Effector memory CD8-positive, alpha-beta T cell (primary cell): ENCODE results near the gene COL9A3.
"Not testable (repeated sequence)": the region's sequence is repeated elsewhere in the genome, so short reads cannot be mapped to it uniquely, and the experiment has no call there.

Experiments used
- ATAC-seq: fragments of 150-1000 bp; cut with Tn5 transposase; replicated peaks from 2 replicates; pipeline ENCODE4 v1.10.0; 2021; ENCODE audit warnings: mild to moderate bottlenecking, moderate library complexity
- DNase-seq, 3 experiments: peaks; one replicate each; pipeline ENCODE4 v3.0.0; 2021
- H3K27ac Mint-ChIP-seq, 2 donors: one replicate each; pipeline ENCODE4 v1.8.0; 2022; ENCODE audit warnings: mild to moderate bottlenecking in 2 of 2, mixed read lengths in 2 of 2, moderate library complexity in 2 of 2
- H3K27me3 Mint-ChIP-seq, 2 donors: one replicate each; pipeline ENCODE4 v1.8.0; 2022; ENCODE audit warnings: mixed read lengths in 2 of 2
- H3K36me3 Mint-ChIP-seq: one replicate; pipeline ENCODE4 v1.8.0; 2022; ENCODE audit warnings: mild to moderate bottlenecking, moderate library complexity, mixed read lengths; ENCODE audit not compliant: insufficient read depth
- H3K4me1 Mint-ChIP-seq, 2 donors: one replicate each; pipeline ENCODE4 v1.8.0; 2022; ENCODE audit warnings: low read depth in 2 of 2, mixed read lengths in 2 of 2
- H3K4me3 Mint-ChIP-seq, 2 donors: one replicate each; pipeline ENCODE4 v1.8.0; 2022; ENCODE audit warnings: mild to moderate bottlenecking in 2 of 2, mixed read lengths in 2 of 2, moderate library complexity in 2 of 2
- H3K9me3 Mint-ChIP-seq, 2 donors: one replicate each; pipeline ENCODE4 v1.8.0; 2022; ENCODE audit warnings: mixed read lengths in 2 of 2

Gene COL9A3

GRCh38 chr20:62839261-62839660 is 22.4 kb downstream of the COL9A3 start:
- peaks cover 14 to 33% of the 10 kb centered on the region in 2 donors for H3K27me3 Mint-ChIP-seq
- ATAC-seq: no peak
- H3K4me1 Mint-ChIP-seq: no peaks in the 10 kb centered on the region
- no peaks in the 10 kb centered on the region for H3K9me3 Mint-ChIP-seq
- no peak overlapping the region for H3K27ac Mint-ChIP-seq
- no peak overlapping the region for H3K4me3 Mint-ChIP-seq
- no peak for DNase-seq
- no peaks in the 10 kb centered on the region for H3K36me3 Mint-ChIP-seq

- DNase-seq: no peak
- H3K9me3 Mint-ChIP-seq: no peaks in the 10 kb centered on the region
- no peak for ATAC-seq
- H3K27me3 Mint-ChIP-seq: peaks cover 14 to 30% of the 10 kb centered on the region in 2 donors
- no peak overlapping the region for H3K4me3 Mint-ChIP-seq
- H3K27ac Mint-ChIP-seq: no peak overlapping the region
- no peaks in the 10 kb centered on the region for H3K36me3 Mint-ChIP-seq
- H3K4me1 Mint-ChIP-seq: no peaks in the 10 kb centered on the region
Measured at GRCh38 chr20:62839816-62840215, 23.0 kb downstream of the COL9A3 start.

- no peak for DNase-seq
- no peak overlapping the region for H3K27ac Mint-ChIP-seq
- no peaks in the 10 kb centered on the region for H3K36me3 Mint-ChIP-seq
- H3K4me1 Mint-ChIP-seq: no peaks in the 10 kb centered on the region
- no peak for ATAC-seq
- peaks cover 8 to 23% of the 10 kb centered on the region in 2 donors for H3K27me3 Mint-ChIP-seq
- no peaks in the 10 kb centered on the region for H3K9me3 Mint-ChIP-seq
- no peak overlapping the region for H3K4me3 Mint-ChIP-seq
Measured at GRCh38 chr20:62840244-62841197, 23.7 kb downstream of the COL9A3 start.

GRCh38 chr20:62841705-62842212 is 24.9 kb downstream of the COL9A3 start:
- DNase-seq (no peak), ATAC-seq (no peak)
- Mint-ChIP-seq H3K36me3 (no peaks in the 10 kb centered on the region), H3K27ac (no peak overlapping the region), H3K27me3 (peaks cover 0 to 10% of the 10 kb centered on the region in 2 donors), H3K4me3 (no peak overlapping the region), H3K4me1 (no peaks in the 10 kb centered on the region), H3K9me3 (no peaks in the 10 kb centered on the region)

- Mint-ChIP-seq H3K4me1 (no peaks in the 10 kb centered on the region), H3K27me3 (no peaks in the 10 kb centered on the region), H3K36me3 (no peaks in the 10 kb centered on the region), H3K4me3 (no peak overlapping the region), H3K9me3 (no peaks in the 10 kb centered on the region), H3K27ac (no peak overlapping the region)
- DNase-seq: no peak
- ATAC-seq: no peak
Measured at GRCh38 chr20:62843656-62844055, 26.8 kb downstream of the COL9A3 start.

GRCh38 chr20:62844182-62844581 is 27.3 kb downstream of the COL9A3 start:
- no peak overlapping the region for H3K4me3 Mint-ChIP-seq
- H3K36me3 Mint-ChIP-seq: no peaks in the 10 kb centered on the region
- peaks cover 0 to 3% of the 10 kb centered on the region in 2 donors for H3K4me1 Mint-ChIP-seq
- no peaks in the 10 kb centered on the region for H3K9me3 Mint-ChIP-seq
- ATAC-seq (no peak), DNase-seq (no peak)
- no peaks in the 10 kb centered on the region for H3K27me3 Mint-ChIP-seq
- H3K27ac Mint-ChIP-seq: no peak overlapping the region

- Mint-ChIP-seq H3K4me3 (no peak overlapping the region), H3K27me3 (no peaks in the 10 kb centered on the region), H3K36me3 (no peaks in the 10 kb centered on the region), H3K9me3 (no peaks in the 10 kb centered on the region), H3K27ac (no peak overlapping the region), H3K4me1 (peaks cover 0 to 7% of the 10 kb centered on the region in 2 donors)
- DNase-seq (no peak), ATAC-seq (no peak)
Measured at GRCh38 chr20:62845416-62846160, 28.7 kb downstream of the COL9A3 start.

- Mint-ChIP-seq H3K4me1 (peaks cover 2 to 8% of the 10 kb centered on the region in 2 donors), H3K36me3 (no peaks in the 10 kb centered on the region), H3K27me3 (no peaks in the 10 kb centered on the region), H3K27ac (no peak overlapping the region), H3K9me3 (no peaks in the 10 kb centered on the region), H3K4me3 (no peak overlapping the region)
- DNase-seq (no peak), ATAC-seq (no peak)
Measured at GRCh38 chr20:62846166-62846890, 29.5 kb downstream of the COL9A3 start.

GRCh38 chr20:62848917-62849316 is 32.1 kb downstream of the COL9A3 start:
- not testable (repeated sequence) for H3K27ac Mint-ChIP-seq, ATAC-seq, DNase-seq, H3K4me3 Mint-ChIP-seq, H3K9me3 Mint-ChIP-seq, H3K36me3 Mint-ChIP-seq, H3K27me3 Mint-ChIP-seq
- H3K4me1 Mint-ChIP-seq: peaks cover 2 to 12% of the 10 kb centered on the region in 2 donors

GRCh38 chr20:62849431-62849830 is 32.6 kb downstream of the COL9A3 start:
- H3K4me1 Mint-ChIP-seq: peaks cover 2 to 12% of the 10 kb centered on the region in 2 donors
- no peak for ATAC-seq

GRCh38 chr20:62850333-62850974 is 33.6 kb downstream of the COL9A3 start:
- H3K4me3 Mint-ChIP-seq: no peak overlapping the region
- peaks cover 2 to 12% of the 10 kb centered on the region in 2 donors for H3K4me1 Mint-ChIP-seq
- no peak for ATAC-seq

More at GRCh38 chr20:62849431-62849830, 32.6 kb downstream of the COL9A3 start:
- H3K9me3 Mint-ChIP-seq: no peaks in the 10 kb centered on the region
- H3K27ac Mint-ChIP-seq: no peak overlapping the region
- peaks cover 6% of the 10 kb centered on the region for H3K36me3 Mint-ChIP-seq
- H3K27me3 Mint-ChIP-seq: no peaks in the 10 kb centered on the region
- H3K4me3 Mint-ChIP-seq: no peak overlapping the region
- no peak for DNase-seq

GRCh38 chr20:62852196-62852595 is 35.3 kb downstream of the COL9A3 start:
- ATAC-seq (no peak), DNase-seq (no peak)
- no peaks in the 10 kb centered on the region for H3K9me3 Mint-ChIP-seq
- peaks cover 11% of the 10 kb centered on the region for H3K36me3 Mint-ChIP-seq
- H3K27ac Mint-ChIP-seq: no peak overlapping the region
- H3K27me3 Mint-ChIP-seq: no peaks in the 10 kb centered on the region
- no peak overlapping the region for H3K4me3 Mint-ChIP-seq
- peaks cover 2 to 12% of the 10 kb centered on the region in 2 donors for H3K4me1 Mint-ChIP-seq

More at GRCh38 chr20:62850333-62850974, 33.6 kb downstream of the COL9A3 start:
- H3K9me3 Mint-ChIP-seq: no peaks in the 10 kb centered on the region
- no peak for DNase-seq
- H3K36me3 Mint-ChIP-seq: peaks cover 6% of the 10 kb centered on the region
- peak overlapping the region in 1 of 2 donors; percentile 67 for H3K27ac Mint-ChIP-seq
- H3K27me3 Mint-ChIP-seq: no peaks in the 10 kb centered on the region

GRCh38 chr20:62852841-62853240 is 36.0 kb downstream of the COL9A3 start:
- Mint-ChIP-seq H3K27me3 (no peaks in the 10 kb centered on the region), H3K4me3 (no peak overlapping the region), H3K27ac (no peak overlapping the region), H3K4me1 (peaks cover 2 to 12% of the 10 kb centered on the region in 2 donors), H3K36me3 (peaks cover 11% of the 10 kb centered on the region), H3K9me3 (no peaks in the 10 kb centered on the region)
- no peak for DNase-seq
- ATAC-seq: no peak
